ENCODE results near the gene ACSL1. TPM values are rescaled to one million over a fixed set of nuclear protein-coding genes. Genes with fewer than 3 reads are reported as not detected.

The ACSL1 gene
- total RNA-seq, 1 donor from 2014 or later, result 321 TPM

- Histone ChIP-seq H3K36me3 (peaks cover 91% of the 10 kb centered on the region), H3K4me3 (no peak overlapping the region), H3K27me3 (ENCODE audit: low read depth) (no peaks in the 10 kb centered on the region), H3K4me1 (no peaks in the 10 kb centered on the region), H3K9me3 (no peaks in the 10 kb centered on the region), H3K27ac (no peak overlapping the region)
- DNase-seq (no peak), ATAC-seq (no peak)
- TF ChIP-seq CTCF (IDR thresholded peaks at IDR 0.05), result no peak
- intact Hi-C loops (cut with DNase I), result no loop called here
Measured at GRCh38 chr4:184771416-184771815, 54.4 kb downstream of the ACSL1 start.

- peaks cover 98% of the 10 kb centered on the region for H3K36me3 ChIP-seq
- H3K4me1 ChIP-seq, result no peaks in the 10 kb centered on the region
- no peak for TF ChIP-seq CTCF (IDR thresholded peaks at IDR 0.05)
- intact Hi-C loops (cut with DNase I), result no loop called here
- H3K9me3 ChIP-seq, result no peaks in the 10 kb centered on the region
- ATAC-seq (no peak), DNase-seq (no peak)
- no peak overlapping the region for H3K4me3 ChIP-seq
- H3K27me3 ChIP-seq (ENCODE audit: low read depth), result no peaks in the 10 kb centered on the region
- no peak overlapping the region for H3K27ac ChIP-seq
Measured at GRCh38 chr4:184769141-184769765, 56.5 kb downstream of the ACSL1 start.

DNA sequence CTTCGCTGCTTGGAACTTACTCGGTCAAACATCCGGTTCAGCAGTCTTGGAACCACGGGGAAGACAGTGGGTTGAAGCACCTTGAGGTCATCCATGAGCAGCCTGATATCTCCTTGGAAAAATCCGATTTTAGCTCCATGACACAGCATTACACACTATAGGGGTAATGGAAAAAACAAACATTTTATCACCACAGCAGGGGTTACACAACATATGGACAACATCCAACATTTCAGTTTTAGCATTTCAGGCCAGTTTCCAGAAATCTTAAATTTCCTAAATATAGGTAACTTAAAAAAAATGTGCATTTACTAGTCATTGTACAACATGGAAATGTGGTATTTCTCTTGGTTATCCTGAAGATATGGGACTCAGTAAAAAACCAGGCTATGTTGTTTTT, 57.5 kb downstream of the ACSL1 start:
- Histone ChIP-seq H3K36me3 (peaks cover 98% of the 10 kb centered on the region), H3K9me3 (no peaks in the 10 kb centered on the region), H3K27me3 (ENCODE audit: low read depth) (no peaks in the 10 kb centered on the region), H3K27ac (no peak overlapping the region), H3K4me1 (no peaks in the 10 kb centered on the region), H3K4me3 (no peak overlapping the region)
- intact Hi-C loops (cut with DNase I), result no loop called here
- ATAC-seq, result no peak
- TF ChIP-seq CTCF (IDR thresholded peaks at IDR 0.05), result no peak
- DNase-seq, result no peak

GRCh38 chr4:184766446-184766845, 59.3 kb downstream of the ACSL1 start:
- ATAC-seq (no peak), DNase-seq (no peak)
- no peak overlapping the region for H3K4me3 ChIP-seq
- H3K4me1 ChIP-seq, result no peaks in the 10 kb centered on the region
- intact Hi-C loops (cut with DNase I), result no loop called here
- no peak for TF ChIP-seq CTCF (IDR thresholded peaks at IDR 0.05)
- no peak overlapping the region for H3K27ac ChIP-seq
- H3K36me3 ChIP-seq, result peaks cover 98% of the 10 kb centered on the region
- no peaks in the 10 kb centered on the region for H3K27me3 ChIP-seq (ENCODE audit: low read depth)
- no peaks in the 10 kb centered on the region for H3K9me3 ChIP-seq

DNA sequence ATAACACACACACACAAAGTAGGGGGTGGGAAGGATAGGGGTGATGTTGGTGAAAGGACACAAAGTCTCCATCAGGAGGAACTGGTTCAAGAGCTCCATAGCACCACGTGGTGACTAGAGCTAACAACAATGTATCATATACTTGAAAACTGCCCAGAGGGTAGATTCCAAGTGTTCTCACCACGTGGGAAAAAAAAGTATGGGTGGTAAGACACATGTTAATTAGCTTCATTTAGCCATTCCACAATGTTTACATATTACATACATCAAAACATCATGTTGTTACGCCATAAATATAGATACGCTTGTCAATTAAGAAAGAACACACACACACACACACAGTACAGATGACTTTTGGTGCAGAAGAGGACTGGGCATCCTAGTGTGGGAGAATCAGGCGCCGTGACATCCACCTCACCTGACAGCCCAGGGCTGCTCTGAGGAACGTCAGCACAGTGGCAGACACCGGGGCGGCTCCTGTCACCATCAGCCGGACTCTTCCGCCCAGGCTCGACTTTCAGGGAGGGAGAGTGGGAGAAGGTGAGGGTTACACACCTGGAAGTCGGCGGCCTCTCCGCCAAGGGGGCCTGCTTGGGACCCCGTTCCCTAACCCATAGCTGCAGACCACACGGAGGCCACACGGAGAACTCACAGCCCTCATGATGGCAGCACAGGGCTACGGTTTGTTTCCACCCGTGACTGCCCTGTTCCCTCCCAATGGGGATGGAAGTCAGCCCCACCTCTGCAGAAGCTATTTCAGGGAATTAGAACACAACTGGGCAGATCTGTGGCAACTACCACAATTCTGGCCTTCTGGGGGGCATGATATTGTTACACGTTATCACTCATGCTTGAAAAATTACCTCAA, 60.1 kb downstream of the ACSL1 start:
- Histone ChIP-seq H3K9me3 (no peaks in the 10 kb centered on the region), H3K27me3 (ENCODE audit: low read depth) (no peaks in the 10 kb centered on the region), H3K4me3 (no peak overlapping the region), H3K36me3 (peaks cover 98% of the 10 kb centered on the region), H3K4me1 (no peaks in the 10 kb centered on the region), H3K27ac (no peak overlapping the region)
- ATAC-seq (no peak), DNase-seq (no peak)
- intact Hi-C loops (cut with DNase I), result no loop called here
- no peak for TF ChIP-seq CTCF (IDR thresholded peaks at IDR 0.05)
